Mucosa of gallbladder (tissue), 1 donor: ENCODE data around the gene DNAJA4. TPM values are rescaled to one million over a fixed set of nuclear protein-coding genes. Genes with fewer than 3 reads are reported as not detected.
"Not testable (repeated sequence)": the region's sequence is repeated elsewhere in the genome, so short reads cannot be mapped to it uniquely, and the experiment has no call there.

Experiments
- DNase-seq: peaks from one replicate; pipeline ENCODE4 v3.0.0-alpha.2; 2020; ENCODE audit warnings: low spot score
- total RNA-seq: library from RNA; stranded (reverse); gene quantifications from one replicate; pipeline ENCODE4 v1.2.1, GENCODE V29; 2021
- donor health status: DM: no; HTN: no; CAD: no.

Gene DNAJA4
- total RNA-seq, 1 donor from 2014 or later, result 36.9 TPM

- no peak for DNase-seq
Observed at GRCh38 chr15:78244101-78244500, 20.3 kb upstream of the DNAJA4 start.

GRCh38 chr15:78244893-78245292, 19.5 kb upstream of the DNAJA4 start:
- DNase-seq, result no peak

GRCh38 chr15:78245392-78245791, 19.0 kb upstream of the DNAJA4 start:
- DNase-seq, result not testable (repeated sequence)

GRCh38 chr15:78245976-78246620, 18.3 kb upstream of the DNAJA4 start:
- DNase-seq, result not testable (repeated sequence)

GRCh38 chr15:78247911-78248310, 16.5 kb upstream of the DNAJA4 start:
- no peak for DNase-seq

GRCh38 chr15:78249131-78249530, 15.2 kb upstream of the DNAJA4 start:
- no peak for DNase-seq

- DNase-seq, result no peak
Observed at GRCh38 chr15:78251136-78251535, 13.2 kb upstream of the DNAJA4 start.

- no peak for DNase-seq
Observed at GRCh38 chr15:78255421-78256043, 8.8 kb upstream of the DNAJA4 start.

- DNase-seq, result no peak
Observed at GRCh38 chr15:78256044-78256437, 8.3 kb upstream of the DNAJA4 start.

- no peak for DNase-seq
Observed at GRCh38 chr15:78257681-78258080, 6.7 kb upstream of the DNAJA4 start.

GRCh38 chr15:78259232-78259631, 5.1 kb upstream of the DNAJA4 start:
- DNase-seq, result no peak

GRCh38 chr15:78260489-78260888, 3.9 kb upstream of the DNAJA4 start:
- no peak for DNase-seq

GRCh38 chr15:78261062-78261461, 3.3 kb upstream of the DNAJA4 start:
- DNase-seq, result no peak

GRCh38 chr15:78263351-78263781, 996 bp upstream of the DNAJA4 start:
- DNase-seq, result no peak

GRCh38 chr15:78263907-78264303, 457 bp upstream of the DNAJA4 start:
- DNase-seq, result no peak

- no peak for DNase-seq
Observed at GRCh38 chr15:78265137-78265460, 737 bp downstream of the DNAJA4 start.

GRCh38 chr15:78265752-78266224, 1.4 kb downstream of the DNAJA4 start:
- DNase-seq, result no peak

GRCh38 chr15:78266229-78266628, 1.9 kb downstream of the DNAJA4 start:
- DNase-seq, result no peak

GRCh38 chr15:78266806-78267205, 2.4 kb downstream of the DNAJA4 start:
- DNase-seq, result no peak

- no peak for DNase-seq
Observed at GRCh38 chr15:78272316-78272715, 8.0 kb downstream of the DNAJA4 start.

- no peak for DNase-seq
Observed at GRCh38 chr15:78272776-78273175, 8.4 kb downstream of the DNAJA4 start.

GRCh38 chr15:78274994-78275393, 10.6 kb downstream of the DNAJA4 start:
- no peak for DNase-seq

- no peak for DNase-seq
Observed at GRCh38 chr15:78276064-78276943, 11.9 kb downstream of the DNAJA4 start.
